Stimulated activated CD4-positive, alpha-beta T cell treated with anti-CD3 and anti-CD28 coated beads, Interleukin-12 subunit alpha, Interleukin-12 subunit beta, amount 100 ng/mL, for 48 hours (primary cell): ENCODE results near the gene CRELD2.

Source experiments
- DNase-seq, 3 donors: peaks; one replicate each; pipeline ENCODE4 v3.0.0-alpha.2; 2020; ENCODE audit warnings: low read depth in 2 of 3, low spot score in 1 of 3

The CRELD2 gene

GRCh38 chr22:49887702-49888101, 30.7 kb upstream of the CRELD2 start:
- no peak for DNase-seq

DNA sequence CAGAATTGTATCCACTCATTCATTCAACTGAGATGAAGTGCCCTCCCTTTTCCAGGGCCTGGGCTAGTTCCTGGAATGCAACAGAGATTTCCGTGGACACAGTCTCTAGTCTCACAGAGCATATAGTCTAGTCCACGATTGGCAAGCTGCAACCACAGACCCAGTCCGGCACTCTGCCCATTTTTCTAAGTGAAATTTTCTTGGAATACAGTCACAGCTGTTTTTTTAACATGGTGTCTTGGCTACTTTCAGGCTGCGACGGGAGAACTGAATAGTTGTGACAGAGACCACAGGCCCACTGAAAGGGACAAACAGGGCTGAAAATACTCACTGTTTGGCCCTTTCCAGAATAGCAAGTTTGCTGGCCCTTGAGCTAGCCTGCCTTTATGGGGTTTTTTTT, 29.4 kb upstream of the CRELD2 start:
- DNase-seq, result no peak

DNA sequence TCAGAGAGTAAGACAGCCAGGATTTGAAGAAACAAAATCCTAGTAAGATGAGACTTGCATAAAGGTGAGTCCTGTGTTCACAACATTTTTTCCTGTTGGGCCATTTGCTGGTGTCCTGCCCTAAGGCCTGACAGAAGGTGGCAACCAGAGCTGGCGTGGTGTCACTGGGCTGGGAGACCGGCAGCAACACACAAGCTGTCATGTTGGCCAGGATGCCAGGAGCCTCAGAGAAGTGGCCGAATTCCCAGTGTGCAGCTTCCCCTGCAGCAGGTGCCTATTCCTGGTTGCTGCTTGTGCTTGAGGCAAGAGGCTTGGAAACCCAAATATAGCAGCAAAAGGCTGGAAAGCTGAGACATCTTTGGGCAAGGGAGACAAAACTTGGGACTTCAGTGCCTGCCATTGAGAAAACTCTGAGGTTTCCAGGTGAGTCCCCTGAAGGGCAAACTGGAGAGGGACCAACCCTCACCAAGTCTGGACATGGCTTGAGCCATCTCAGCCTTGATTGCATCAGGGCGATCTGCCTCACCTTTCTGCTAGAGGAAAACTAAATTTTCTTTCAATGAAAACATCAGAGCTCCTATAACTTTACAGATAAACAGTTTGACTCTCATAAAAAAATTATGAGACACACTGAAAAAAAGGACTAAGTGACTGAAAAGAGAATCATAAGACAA, 26.1 kb upstream of the CRELD2 start:
- no peak for DNase-seq

DNA sequence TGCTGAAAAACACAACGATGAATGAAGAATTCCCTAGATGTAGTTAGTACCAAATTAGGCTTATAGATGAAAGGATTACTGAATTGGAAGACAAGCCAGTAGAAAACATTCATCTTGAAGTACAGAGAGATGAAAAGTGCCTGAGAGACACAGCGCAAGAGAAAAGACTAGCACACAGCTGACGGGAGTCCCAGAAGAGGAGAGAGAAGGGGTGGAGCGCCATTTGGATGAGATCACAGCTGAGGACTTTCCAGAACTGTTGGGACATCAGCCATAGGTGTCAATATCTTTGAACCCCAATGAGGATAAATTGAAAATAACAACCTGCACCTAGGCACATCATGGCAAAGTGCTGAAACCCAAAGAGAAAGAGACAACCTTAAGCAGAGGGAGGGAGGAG, 25.4 kb upstream of the CRELD2 start:
- no peak for DNase-seq

- no peak for DNase-seq
These were observed 23.9 kb upstream of the CRELD2 start for GRCh38 chr22:49894322-49895054.

- no peak for DNase-seq
These were observed 22.2 kb upstream of the CRELD2 start for GRCh38 chr22:49896201-49896600.

DNA sequence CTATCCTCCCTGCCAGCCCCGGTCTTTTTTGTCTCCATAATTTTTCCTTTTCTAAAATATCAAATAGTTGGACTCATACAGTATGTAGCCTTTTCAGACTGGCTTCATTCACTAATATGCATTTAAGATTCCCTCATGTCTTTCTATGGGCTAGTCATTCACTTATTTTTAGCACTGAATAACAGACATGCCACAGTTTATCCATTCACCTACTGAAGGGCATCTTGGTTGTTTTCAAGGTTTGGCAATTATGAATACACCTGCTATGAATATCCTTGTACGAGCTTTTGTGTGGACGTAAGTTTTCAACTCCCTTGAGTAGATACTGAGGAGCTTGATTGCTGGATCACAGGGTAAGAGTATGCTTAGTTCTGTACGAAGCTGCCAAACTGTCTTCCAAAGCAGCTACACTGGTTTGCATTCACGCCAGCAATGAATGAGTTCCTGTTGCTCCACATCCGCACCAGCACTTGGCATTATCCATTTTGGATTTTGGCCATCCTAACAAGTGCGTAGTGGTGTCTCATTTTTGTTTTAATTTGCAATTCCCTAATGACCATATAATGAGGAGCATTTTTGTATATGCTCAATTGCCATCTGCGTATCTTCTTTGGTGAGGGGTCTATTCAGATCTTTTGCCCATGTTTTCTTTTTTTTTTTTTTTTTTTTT, 21.3 kb upstream of the CRELD2 start:
- DNase-seq, result no peak

- DNase-seq, result no peak
These were observed 18.9 kb upstream of the CRELD2 start for GRCh38 chr22:49899530-49899929.

DNA sequence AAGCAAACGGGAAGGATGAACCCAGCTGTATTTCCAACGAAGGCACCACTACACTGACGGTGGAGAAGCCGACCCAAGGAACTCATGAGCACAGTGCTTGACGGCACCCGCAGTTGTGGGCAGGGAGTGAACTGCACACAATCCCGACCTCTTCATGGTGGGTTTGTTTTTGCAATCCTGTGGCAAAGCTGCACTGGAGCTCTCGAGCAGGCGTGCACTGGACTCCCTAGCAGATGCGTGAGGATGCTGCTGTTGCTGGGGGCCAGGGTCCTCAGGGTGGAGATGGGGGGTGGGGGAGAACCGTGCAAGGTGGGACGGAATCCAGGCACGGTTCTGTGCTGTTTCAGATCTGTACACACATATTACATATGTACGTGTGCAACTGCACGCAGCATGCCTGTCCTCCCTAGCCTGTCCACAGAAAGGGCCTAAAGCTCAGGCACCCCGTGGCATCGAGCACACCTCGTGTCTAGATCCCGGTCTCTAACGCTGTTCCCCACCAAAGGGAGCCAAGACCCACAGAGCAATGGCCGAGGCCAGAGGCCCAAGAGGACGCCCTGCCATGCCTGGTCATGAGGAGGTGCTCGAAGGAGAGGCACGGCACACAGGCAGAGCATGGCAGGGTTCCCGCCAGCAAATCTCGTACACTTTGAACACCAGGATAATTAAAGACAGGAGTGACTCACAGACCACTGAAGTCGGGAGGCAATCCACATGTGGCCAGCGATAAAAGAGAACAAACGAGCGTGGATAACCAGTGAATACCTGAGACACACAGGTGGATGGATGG, 17.8 kb upstream of the CRELD2 start:
- no peak for DNase-seq

DNA sequence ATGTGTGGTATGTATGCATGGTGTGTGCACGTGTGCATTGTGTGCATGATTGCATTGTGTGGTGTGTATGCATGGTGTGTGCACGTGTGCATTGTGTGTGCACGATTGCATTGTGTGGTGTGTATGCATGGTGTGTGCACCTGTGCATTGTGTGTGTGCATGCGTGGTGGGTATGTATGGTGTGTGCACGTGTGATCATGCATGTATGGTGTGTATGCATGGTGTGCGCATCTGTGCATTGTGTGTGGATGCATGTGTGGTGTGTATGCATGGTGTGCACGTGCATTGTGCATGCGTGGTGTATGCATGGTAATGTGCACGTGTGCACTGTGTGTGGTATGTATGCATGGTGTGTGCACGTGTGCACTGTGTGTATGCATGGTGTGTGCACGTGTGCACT, 17.0 kb upstream of the CRELD2 start:
- DNase-seq, result no peak

- no peak for DNase-seq
These were observed 15.0 kb upstream of the CRELD2 start for GRCh38 chr22:49903322-49904039.

- no peak for DNase-seq
These were observed 14.4 kb upstream of the CRELD2 start for GRCh38 chr22:49904040-49904369.

GRCh38 chr22:49905465-49905864, 13.0 kb upstream of the CRELD2 start:
- DNase-seq, result no peak

- DNase-seq, result no peak
These were observed 12.2 kb upstream of the CRELD2 start for GRCh38 chr22:49906071-49906798.

DNA sequence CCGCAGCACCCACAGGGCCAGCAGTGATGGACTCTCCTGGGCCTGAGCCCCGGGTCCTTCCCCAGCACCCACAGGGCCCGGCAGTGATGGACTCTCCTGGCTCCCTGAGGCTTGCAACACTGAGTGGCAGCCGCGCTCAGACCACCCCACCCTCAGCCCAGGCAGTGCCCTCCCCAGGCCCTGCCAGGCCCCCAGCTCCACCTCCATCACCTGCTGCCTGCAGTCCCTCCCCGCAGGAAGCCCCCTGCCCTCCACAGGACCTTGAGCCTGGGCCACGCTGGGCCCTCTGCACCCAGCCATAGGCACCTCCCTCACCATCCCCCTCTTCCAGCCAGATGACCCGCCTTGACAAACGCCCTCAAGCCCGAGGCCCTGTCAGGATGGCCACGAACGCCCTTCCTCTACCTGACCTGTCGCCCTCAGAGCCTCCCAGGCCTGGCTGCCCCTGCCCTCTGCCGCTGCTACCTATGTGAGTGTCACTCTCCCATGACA, 11.6 kb upstream of the CRELD2 start:
- DNase-seq, result no peak

DNA sequence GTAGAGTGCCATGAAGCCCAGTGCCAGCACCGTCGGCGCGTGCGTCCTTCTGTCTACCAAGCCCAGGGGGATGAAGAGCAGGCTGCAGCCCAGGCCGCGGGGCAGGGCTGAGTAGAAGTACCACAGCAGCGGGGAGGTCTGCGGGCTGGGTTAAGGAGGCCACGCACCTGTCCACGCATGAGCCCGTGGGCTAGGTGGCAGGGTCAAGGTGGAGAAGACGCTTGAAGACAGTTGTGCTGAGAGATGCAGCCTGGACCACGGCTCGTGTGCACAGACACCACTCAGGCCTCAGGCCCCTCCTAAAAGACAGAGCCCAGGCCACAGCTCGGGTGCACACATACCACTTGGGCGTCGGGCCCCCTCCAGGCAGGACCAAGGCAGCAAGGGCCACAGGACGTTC, 10.6 kb upstream of the CRELD2 start:
- no peak for DNase-seq

- DNase-seq, result no peak
These were observed 8.8 kb upstream of the CRELD2 start for GRCh38 chr22:49909476-49910205.

DNA sequence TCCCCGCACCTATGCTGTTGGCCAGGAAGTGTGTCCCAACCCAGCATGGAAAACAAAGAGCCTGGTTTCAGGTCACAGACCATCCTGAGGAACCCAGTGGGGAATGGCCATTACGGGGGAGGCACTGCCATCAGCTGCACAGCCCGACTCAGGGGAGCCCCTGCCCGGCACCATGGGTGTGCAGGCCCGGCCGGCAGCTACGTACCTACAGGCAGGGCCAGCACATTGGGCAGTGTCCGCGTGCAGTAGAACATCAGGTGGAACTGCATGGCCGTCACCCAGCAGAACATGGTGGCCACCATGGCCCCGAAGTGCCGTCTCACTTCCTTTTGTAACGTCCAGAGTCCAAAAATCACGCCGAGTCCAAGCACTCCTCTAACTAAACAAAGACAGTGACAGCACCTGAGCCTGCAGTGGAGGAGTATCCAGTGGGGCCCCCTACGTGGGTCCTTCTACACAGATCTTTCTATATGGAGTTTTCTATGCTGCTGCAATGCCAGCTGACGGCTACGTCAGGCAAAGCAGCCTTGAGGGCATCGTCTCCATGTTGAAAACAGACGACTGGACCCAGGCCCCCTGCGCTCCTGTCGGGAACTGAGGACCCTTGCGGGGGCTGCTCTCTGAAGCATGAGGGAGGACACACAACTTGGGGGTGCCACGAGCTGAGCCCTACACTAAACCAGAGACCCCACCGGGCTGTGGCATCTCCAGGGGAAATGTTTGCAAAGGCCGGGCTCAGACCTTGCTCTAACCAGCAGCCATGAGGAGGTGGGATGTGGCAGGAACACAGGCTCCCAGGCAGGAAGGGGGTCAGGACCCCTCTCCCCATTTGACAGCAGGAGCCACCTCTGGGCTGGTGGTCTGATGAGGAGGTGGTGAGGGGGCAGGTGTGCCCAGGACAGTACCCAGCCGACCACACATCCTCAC, 7.9 kb upstream of the CRELD2 start:
- no peak for DNase-seq
